Epidermal melanocyte (primary cell): ENCODE measurements around the gene MCTS1.
A peak's percentile ranks its signal among the peaks of the same experiment; 100 is the strongest.
"Not testable (repeated sequence)": the region's sequence is repeated elsewhere in the genome, so short reads cannot be mapped to it uniquely, and the experiment has no call there.

ENCODE experiments used
- DNase-seq: peaks from one replicate; pipeline ENCODE4 v3.0.0; 2011; ENCODE audit warnings: low spot score; ENCODE audit not compliant: insufficient read length

MCTS1 gene

GRCh38 chrX:120603707-120604360 lies at the start of gene MCTS1:
Gene MCTS1, plus strand, starts transcription at chrX:120604101. Its CDS starts 136 bp downstream, at chrX:120604237.
- DNase-seq, result peak; percentile 69

- DNase-seq, result no peak
Measured at GRCh38 chrX:120556251-120556650, 47.6 kb upstream of the MCTS1 start.

GRCh38 chrX:120559804-120560203 lies 44.1 kb upstream of the MCTS1 start:
- no peak for DNase-seq

GRCh38 chrX:120560405-120560841 lies 43.5 kb upstream of the MCTS1 start:
- no peak for DNase-seq

- DNase-seq, result peak; percentile 51
Measured at GRCh38 chrX:120560842-120561633, 42.9 kb upstream of the MCTS1 start, which contains the start of gene CUL4B. Gene CUL4B, minus strand, starts transcription at chrX:120560962. Its CDS starts 324 bp downstream, at chrX:120560638.

- DNase-seq, result no peak
Measured at GRCh38 chrX:120561634-120562568, 42.0 kb upstream of the MCTS1 start.

- no peak for DNase-seq
Measured at GRCh38 chrX:120562569-120562926, 41.4 kb upstream of the MCTS1 start.

GRCh38 chrX:120564925-120565324 lies 39.0 kb upstream of the MCTS1 start:
- DNase-seq, result no peak

GRCh38 chrX:120566817-120567216 lies 37.1 kb upstream of the MCTS1 start:
- no peak for DNase-seq

- no peak for DNase-seq
Measured at GRCh38 chrX:120568035-120568434, 35.9 kb upstream of the MCTS1 start.

GRCh38 chrX:120568609-120569008 lies 35.3 kb upstream of the MCTS1 start:
- DNase-seq, result no peak

GRCh38 chrX:120570011-120570600 lies 33.8 kb upstream of the MCTS1 start:
- DNase-seq, result no peak

GRCh38 chrX:120573806-120574205 lies 30.1 kb upstream of the MCTS1 start:
- not testable (repeated sequence) for DNase-seq

GRCh38 chrX:120575379-120576114 lies 28.4 kb upstream of the MCTS1 start:
- no peak for DNase-seq

GRCh38 chrX:120585702-120586101 lies 18.2 kb upstream of the MCTS1 start:
- no peak for DNase-seq

GRCh38 chrX:120604361-120604782 lies 471 bp downstream of the MCTS1 start:
- no peak for DNase-seq

- DNase-seq, result no peak
Measured at GRCh38 chrX:120612086-120612485, 8.2 kb downstream of the MCTS1 start.

GRCh38 chrX:120614816-120615215 lies 10.9 kb downstream of the MCTS1 start:
- DNase-seq, result no peak

- no peak for DNase-seq
Measured at GRCh38 chrX:120617996-120618630, 14.2 kb downstream of the MCTS1 start.

- no peak for DNase-seq
Measured at GRCh38 chrX:120625371-120625770, 21.5 kb downstream of the MCTS1 start.
